ENCODE data around the gene OPCML.

DNA sequence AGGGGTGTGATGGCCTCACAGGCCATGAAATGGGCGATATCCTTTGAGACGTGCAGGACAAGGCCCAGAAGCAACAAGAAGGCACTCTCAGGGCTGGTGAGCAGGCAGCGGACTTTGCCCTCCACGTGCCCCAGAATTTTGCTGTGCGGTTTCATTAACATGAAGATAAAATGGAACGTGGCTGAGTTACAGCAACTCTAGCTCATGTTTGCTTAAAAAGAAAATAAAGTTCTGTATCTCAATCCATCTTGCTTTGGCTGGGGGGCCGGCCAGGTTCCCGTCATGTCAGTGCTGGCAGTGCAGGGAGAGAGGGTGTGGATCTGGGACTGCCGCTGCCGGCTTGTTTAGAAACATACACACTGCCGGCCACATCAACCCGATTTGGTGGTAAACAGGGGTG is 370.1 kb downstream of the OPCML start:
- TF ChIP-seq, protein P1, sequence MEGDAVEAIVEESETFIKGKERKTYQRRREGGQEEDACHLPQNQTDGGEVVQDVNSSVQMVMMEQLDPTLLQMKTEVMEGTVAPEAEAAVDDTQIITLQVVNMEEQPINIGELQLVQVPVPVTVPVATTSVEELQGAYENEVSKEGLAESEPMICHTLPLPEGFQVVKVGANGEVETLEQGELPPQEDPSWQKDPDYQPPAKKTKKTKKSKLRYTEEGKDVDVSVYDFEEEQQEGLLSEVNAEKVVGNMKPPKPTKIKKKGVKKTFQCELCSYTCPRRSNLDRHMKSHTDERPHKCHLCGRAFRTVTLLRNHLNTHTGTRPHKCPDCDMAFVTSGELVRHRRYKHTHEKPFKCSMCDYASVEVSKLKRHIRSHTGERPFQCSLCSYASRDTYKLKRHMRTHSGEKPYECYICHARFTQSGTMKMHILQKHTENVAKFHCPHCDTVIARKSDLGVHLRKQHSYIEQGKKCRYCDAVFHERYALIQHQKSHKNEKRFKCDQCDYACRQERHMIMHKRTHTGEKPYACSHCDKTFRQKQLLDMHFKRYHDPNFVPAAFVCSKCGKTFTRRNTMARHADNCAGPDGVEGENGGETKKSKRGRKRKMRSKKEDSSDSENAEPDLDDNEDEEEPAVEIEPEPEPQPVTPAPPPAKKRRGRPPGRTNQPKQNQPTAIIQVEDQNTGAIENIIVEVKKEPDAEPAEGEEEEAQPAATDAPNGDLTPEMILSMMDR (IDR thresholded peaks at IDR 0.05): no peak
- TF ChIP-seq ZFX (IDR thresholded peaks at IDR 0.05; ENCODE audit: borderline replicate concordance): no peak
